ENCODE data around the gene MXD1. TPM values are rescaled to one million over a fixed set of nuclear protein-coding genes. Genes with fewer than 3 reads are reported as not detected.

MXD1 gene
- total and polyA plus RNA-seq, 2 donors (not counting 3 experiments of a cell fraction or from before 2014, with no cell fraction given), result 6.7 to 10.6 TPM

GRCh38 chr2:69916106-69916505 lies 1.2 kb downstream of the MXD1 start:
- intact Hi-C loops (cut with micrococcal nuclease), result loop anchor here (10.0 kb wide), 1 partner anchor 329 kb away; the partner anchor contains the start of gene TIA1
- BruUV-seq (replicated peaks), result TSS peak; percentile 18
- CTCF ChIA-PET, result interaction anchor here (9.2 kb wide), 1 partner anchor 156 kb away, joined by 104 read pairs; no protein-coding TSS in a partner anchor

More at GRCh38 chr2:69916106-69916505, 1.2 kb downstream of the MXD1 start:
- peaks cover 35% of the 10 kb centered on the region for H3K4me1 ChIP-seq (ENCODE audit: control insufficient read depth, extremely low read depth, insufficient read depth, low read length)
- dilution Hi-C loops (cut with MboI; ENCODE audit: extremely low pct_ligation_motif_present, low sequenced_read_pairs), result no loop called here
- H3K9ac ChIP-seq (replicated peaks; ENCODE audit: extremely low read depth, insufficient read depth, low read length), result peak overlapping the region; percentile 89
- DNase-seq (ENCODE audit: low read depth, low spot score) (peak; percentile 35), FAIRE-seq (no peak)
- H3K4me3 ChIP-seq (replicated peaks in 1 of 3; ENCODE audit: insufficient read depth in 1 of 3, low read depth in 1 of 3, low read length in 3 of 3), result peak overlapping the region; percentile 28 to 93 (median 63)
- TF ChIP-seq FOS (IDR thresholded peaks at IDR 0.05; ENCODE audit: borderline replicate concordance, insufficient read depth, low read length) (no peak), GATA2 (IDR thresholded peaks at IDR 0.05; ENCODE audit: insufficient read depth, insufficient read length, low read depth, low read length) (no peak), JUN (IDR thresholded peaks at IDR 0.05; ENCODE audit: borderline replicate concordance, insufficient read depth, insufficient read length, low read depth) (no peak), MYC (IDR thresholded peaks at IDR 0.05; ENCODE audit: low read depth, low read length) (no peak), EZH2 (IDR thresholded peaks at IDR 0.05; ENCODE audit: borderline replicate concordance, low read depth, low read length, severe bottlenecking) (no peak), POLR2A (IDR thresholded peaks at IDR 0.05; ENCODE audit: low read depth, low read length) (no peak), POLR2AphosphoS5 (IDR thresholded peaks at IDR 0.05; ENCODE audit: insufficient read depth, low read depth, low read length) (no peak)
- TF ChIP-seq, protein P1, sequence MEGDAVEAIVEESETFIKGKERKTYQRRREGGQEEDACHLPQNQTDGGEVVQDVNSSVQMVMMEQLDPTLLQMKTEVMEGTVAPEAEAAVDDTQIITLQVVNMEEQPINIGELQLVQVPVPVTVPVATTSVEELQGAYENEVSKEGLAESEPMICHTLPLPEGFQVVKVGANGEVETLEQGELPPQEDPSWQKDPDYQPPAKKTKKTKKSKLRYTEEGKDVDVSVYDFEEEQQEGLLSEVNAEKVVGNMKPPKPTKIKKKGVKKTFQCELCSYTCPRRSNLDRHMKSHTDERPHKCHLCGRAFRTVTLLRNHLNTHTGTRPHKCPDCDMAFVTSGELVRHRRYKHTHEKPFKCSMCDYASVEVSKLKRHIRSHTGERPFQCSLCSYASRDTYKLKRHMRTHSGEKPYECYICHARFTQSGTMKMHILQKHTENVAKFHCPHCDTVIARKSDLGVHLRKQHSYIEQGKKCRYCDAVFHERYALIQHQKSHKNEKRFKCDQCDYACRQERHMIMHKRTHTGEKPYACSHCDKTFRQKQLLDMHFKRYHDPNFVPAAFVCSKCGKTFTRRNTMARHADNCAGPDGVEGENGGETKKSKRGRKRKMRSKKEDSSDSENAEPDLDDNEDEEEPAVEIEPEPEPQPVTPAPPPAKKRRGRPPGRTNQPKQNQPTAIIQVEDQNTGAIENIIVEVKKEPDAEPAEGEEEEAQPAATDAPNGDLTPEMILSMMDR (IDR thresholded peaks at IDR 0.05; ENCODE audit: extremely low read depth in 1 of 2, insufficient read depth in 1 of 2, low read depth in 1 of 2, low read length in 2 of 2), result no peak
- H2AFZ ChIP-seq (ENCODE audit: low read depth, low read length), result no peak overlapping the region
- H4K20me1 ChIP-seq (replicated peaks; ENCODE audit: control insufficient read depth, extremely low read depth, insufficient read depth, low read length), result no peaks in the 10 kb centered on the region
- no peaks in the 10 kb centered on the region for H3K9me1 ChIP-seq (replicated peaks; ENCODE audit: control insufficient read depth, extremely low read depth, insufficient read depth, low read length)
- H3K4me2 ChIP-seq (ENCODE audit: insufficient read depth, low read length), result peak overlapping the region; percentile 90
- H3K27me3 ChIP-seq (ENCODE audit: control insufficient read depth in 2 of 2, insufficient read depth in 2 of 2, low read length in 2 of 2), result no peaks in the 10 kb centered on the region
- peak overlapping the region; percentile 72 for H3K27ac ChIP-seq (ENCODE audit: insufficient read depth, low read depth, low read length)
- H3K9me3 ChIP-seq (replicated peaks; ENCODE audit: control insufficient read depth, insufficient read depth, low read length), result no peaks in the 10 kb centered on the region
- POLR2A ChIA-PET, result no interaction called here
- peaks cover 13% of the 10 kb centered on the region for H3K79me2 ChIP-seq (ENCODE audit: control insufficient read depth, insufficient read depth, low read length)
- no peaks in the 10 kb centered on the region for H3K36me3 ChIP-seq (ENCODE audit: control insufficient read depth in 2 of 2, extremely low read depth in 1 of 2, insufficient read depth in 2 of 2, low read length in 2 of 2)

Measured in endothelial cell of umbilical vein (primary cell).